Measurements from ENCODE around the gene ELOVL5.

GRCh38 chr6:53294095-53294494 is 54.7 kb downstream of the ELOVL5 start:
- TF ChIP-seq CTCF (IDR thresholded peaks at IDR 0.05) (peak in 4 of 6 experiments; percentile 17 to 32 (median 26)), POLR2A (IDR thresholded peaks at IDR 0.05) (no peak)

Data from thyroid gland (tissue), 4 donors.